ENCODE results near the gene PARN.
"Not testable (repeated sequence)": the region's sequence is repeated elsewhere in the genome, so short reads cannot be mapped to it uniquely, and the experiment has no call there.

PARN gene

GRCh38 chr16:14420721-14421488 lies 209.2 kb downstream of the PARN start:
- TF ChIP-seq TOX (CRISPR knock-in tag; IDR thresholded peaks at IDR 0.05; ENCODE audit: borderline replicate concordance) (no peak), OSR1 (CRISPR knock-in tag; IDR thresholded peaks at IDR 0.05) (no peak), TSHZ2 (CRISPR knock-in tag; IDR thresholded peaks at IDR 0.05) (no peak), SNAI2 (CRISPR knock-in tag; IDR thresholded peaks at IDR 0.05) (no peak), ZNF70 (CRISPR knock-in tag; IDR thresholded peaks at IDR 0.05) (no peak), CSDC2 (CRISPR knock-in tag; IDR thresholded peaks at IDR 0.05) (no peak), ZNF565 (CRISPR knock-in tag; conservative IDR thresholded peaks at IDR 0.05; ENCODE audit: low read depth) (no peak), CREB5 (CRISPR knock-in tag; IDR thresholded peaks at IDR 0.05; ENCODE audit: low read depth) (no peak), ZFP30 (CRISPR knock-in tag; IDR thresholded peaks at IDR 0.05) (no peak), ESRRG (CRISPR knock-in tag; IDR thresholded peaks at IDR 0.05) (no peak), GLIS3 (CRISPR knock-in tag; IDR thresholded peaks at IDR 0.05) (no peak), TCF4 (CRISPR knock-in tag; IDR thresholded peaks at IDR 0.05; ENCODE audit: borderline replicate concordance) (no peak), PPARA (CRISPR knock-in tag; IDR thresholded peaks at IDR 0.05; ENCODE audit: borderline replicate concordance) (no peak), RARB (CRISPR knock-in tag; IDR thresholded peaks at IDR 0.05) (no peak), ZNF8 (CRISPR knock-in tag; IDR thresholded peaks at IDR 0.05) (no peak)
- TF ChIP-seq, protein P1, sequence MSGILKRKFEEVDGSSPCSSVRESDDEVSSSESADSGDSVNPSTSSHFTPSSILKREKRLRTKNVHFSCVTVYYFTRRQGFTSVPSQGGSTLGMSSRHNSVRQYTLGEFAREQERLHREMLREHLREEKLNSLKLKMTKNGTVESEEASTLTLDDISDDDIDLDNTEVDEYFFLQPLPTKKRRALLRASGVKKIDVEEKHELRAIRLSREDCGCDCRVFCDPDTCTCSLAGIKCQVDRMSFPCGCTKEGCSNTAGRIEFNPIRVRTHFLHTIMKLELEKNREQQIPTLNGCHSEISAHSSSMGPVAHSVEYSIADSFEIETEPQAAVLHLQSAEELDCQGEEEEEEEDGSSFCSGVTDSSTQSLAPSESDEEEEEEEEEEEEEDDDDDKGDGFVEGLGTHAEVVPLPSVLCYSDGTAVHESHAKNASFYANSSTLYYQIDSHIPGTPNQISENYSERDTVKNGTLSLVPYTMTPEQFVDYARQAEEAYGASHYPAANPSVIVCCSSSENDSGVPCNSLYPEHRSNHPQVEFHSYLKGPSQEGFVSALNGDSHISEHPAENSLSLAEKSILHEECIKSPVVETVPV (CRISPR knock-in tag; IDR thresholded peaks at IDR 0.05), result no peak
- no peak for ATAC-seq

DNA sequence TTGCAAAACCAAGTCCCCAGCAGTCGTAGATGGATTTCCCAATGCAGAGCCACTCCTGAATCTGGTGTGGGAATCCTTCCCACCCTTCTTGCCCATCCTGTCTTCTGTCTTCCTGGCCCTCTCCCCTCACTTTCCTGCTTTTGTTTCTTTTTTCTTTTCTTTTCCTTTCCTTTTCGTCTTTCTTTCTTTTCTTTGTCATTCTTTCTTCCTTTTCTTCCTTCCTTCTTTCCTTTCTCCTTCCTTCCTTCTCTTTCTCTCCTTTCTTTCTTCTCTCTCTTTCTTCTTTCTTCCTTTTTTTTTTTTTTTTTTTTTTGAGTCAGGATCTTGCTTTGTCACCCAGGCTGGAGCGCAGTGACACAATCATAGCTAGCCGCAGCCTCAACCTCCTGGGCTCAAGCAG lies 209.8 kb downstream of the PARN start:
- ATAC-seq, result not testable (repeated sequence)

DNA sequence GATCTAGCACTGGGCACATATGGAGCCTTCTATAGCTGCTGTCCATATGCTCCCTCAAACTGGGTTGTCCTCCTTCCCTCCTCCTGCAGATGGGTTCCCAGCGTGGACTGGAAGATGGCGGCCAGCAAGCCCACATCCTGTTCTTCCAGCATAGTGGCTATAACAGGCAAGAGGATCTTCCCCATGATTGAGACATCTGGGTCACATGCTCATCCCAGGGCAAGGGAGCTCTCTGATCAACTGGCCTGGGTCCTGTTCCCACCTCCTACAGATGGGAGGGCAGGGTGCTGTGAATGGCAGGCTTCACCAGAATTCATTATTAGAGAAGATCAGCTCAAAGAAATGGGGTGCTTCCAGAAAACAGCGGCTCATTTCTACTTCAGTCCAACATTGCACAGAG lies 210.2 kb downstream of the PARN start:
- no peak for ATAC-seq
- TF ChIP-seq ZNF8 (CRISPR knock-in tag; IDR thresholded peaks at IDR 0.05) (no peak), ESRRG (CRISPR knock-in tag; IDR thresholded peaks at IDR 0.05) (no peak), PPARA (CRISPR knock-in tag; IDR thresholded peaks at IDR 0.05; ENCODE audit: borderline replicate concordance) (no peak), TOX (CRISPR knock-in tag; IDR thresholded peaks at IDR 0.05; ENCODE audit: borderline replicate concordance) (no peak), SNAI2 (CRISPR knock-in tag; IDR thresholded peaks at IDR 0.05) (no peak), ZFP3 (CRISPR knock-in tag; IDR thresholded peaks at IDR 0.05) (no peak), ZNF565 (CRISPR knock-in tag; conservative IDR thresholded peaks at IDR 0.05; ENCODE audit: low read depth) (no peak), GLIS3 (CRISPR knock-in tag; IDR thresholded peaks at IDR 0.05) (no peak), ZC3H10 (CRISPR knock-in tag; IDR thresholded peaks at IDR 0.05) (no peak)
- TF ChIP-seq, protein P1 (CRISPR knock-in tag; IDR thresholded peaks at IDR 0.05), result no peak

- ATAC-seq, result no peak
- TF ChIP-seq CREB5 (CRISPR knock-in tag; IDR thresholded peaks at IDR 0.05; ENCODE audit: low read depth) (no peak), ZFP30 (CRISPR knock-in tag; IDR thresholded peaks at IDR 0.05) (no peak), TCF4 (CRISPR knock-in tag; IDR thresholded peaks at IDR 0.05; ENCODE audit: borderline replicate concordance) (no peak), BACH2 (CRISPR knock-in tag; IDR thresholded peaks at IDR 0.05; ENCODE audit: borderline replicate concordance) (no peak), ZNF70 (CRISPR knock-in tag; IDR thresholded peaks at IDR 0.05) (no peak), TOX (CRISPR knock-in tag; IDR thresholded peaks at IDR 0.05; ENCODE audit: borderline replicate concordance) (no peak), SNAI2 (CRISPR knock-in tag; IDR thresholded peaks at IDR 0.05) (no peak), ESRRG (CRISPR knock-in tag; IDR thresholded peaks at IDR 0.05) (no peak), GLIS3 (CRISPR knock-in tag; IDR thresholded peaks at IDR 0.05) (no peak), CSDC2 (CRISPR knock-in tag; IDR thresholded peaks at IDR 0.05) (no peak), ZC3H10 (CRISPR knock-in tag; IDR thresholded peaks at IDR 0.05) (no peak), ISL1 (CRISPR knock-in tag; IDR thresholded peaks at IDR 0.05) (no peak), ZFP3 (CRISPR knock-in tag; IDR thresholded peaks at IDR 0.05) (no peak)
- TF ChIP-seq, protein P2, sequence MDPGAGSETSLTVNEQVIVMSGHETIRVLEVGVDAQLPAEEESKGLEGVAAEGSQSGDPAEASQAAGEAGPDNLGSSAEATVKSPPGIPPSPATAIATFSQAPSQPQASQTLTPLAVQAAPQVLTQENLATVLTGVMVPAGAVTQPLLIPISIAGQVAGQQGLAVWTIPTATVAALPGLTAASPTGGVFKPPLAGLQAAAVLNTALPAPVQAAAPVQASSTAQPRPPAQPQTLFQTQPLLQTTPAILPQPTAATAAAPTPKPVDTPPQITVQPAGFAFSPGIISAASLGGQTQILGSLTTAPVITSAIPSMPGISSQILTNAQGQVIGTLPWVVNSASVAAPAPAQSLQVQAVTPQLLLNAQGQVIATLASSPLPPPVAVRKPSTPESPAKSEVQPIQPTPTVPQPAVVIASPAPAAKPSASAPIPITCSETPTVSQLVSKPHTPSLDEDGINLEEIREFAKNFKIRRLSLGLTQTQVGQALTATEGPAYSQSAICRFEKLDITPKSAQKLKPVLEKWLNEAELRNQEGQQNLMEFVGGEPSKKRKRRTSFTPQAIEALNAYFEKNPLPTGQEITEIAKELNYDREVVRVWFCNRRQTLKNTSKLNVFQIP (CRISPR knock-in tag; IDR thresholded peaks at IDR 0.05; ENCODE audit: borderline replicate concordance, low read depth), result no peak
- TF ChIP-seq, protein P1 (CRISPR knock-in tag; IDR thresholded peaks at IDR 0.05), result no peak
Measured at GRCh38 chr16:14418795-14419225, 211.2 kb downstream of the PARN start.

Measured in SK-N-SH treated with all-trans-retinoic acid at 6 μM for 48 hours (cell line).